Suprapubic skin (tissue), 4 donors: Measurements from ENCODE around the gene MCM5.

Source experiments
- CTCF ChIP-seq, 2 donors: fragments of 200-600 bp in 1 of 2; fragments of 450-650 bp in 1 of 2; sonication (generic) in 1 of 2; IDR thresholded peaks; one replicate each; pipeline ENCODE4 v1.5.1; 2016 to 2019; ENCODE audit warnings: antibody characterized with exemption in 2 of 2, mild to moderate bottlenecking in 1 of 2, moderate library complexity in 1 of 2
- EP300 ChIP-seq: sonication (generic); formaldehyde crosslinking; IDR thresholded peaks from one replicate; pipeline ENCODE4 v1.6.1; 2017; ENCODE audit warnings: antibody characterized with exemption
- POLR2A ChIP-seq, 2 donors: fragments of 450-650 bp; IDR thresholded peaks; one replicate each; pipeline ENCODE4 v1.6.1; 2017; ENCODE audit warnings: antibody characterized with exemption in 2 of 2, mild to moderate bottlenecking in 2 of 2, moderate library complexity in 2 of 2
- POLR2AphosphoS5 ChIP-seq, 3 donors: sonication (generic); formaldehyde crosslinking; IDR thresholded peaks; one replicate each; pipeline ENCODE4 v1.6.1; 2017; ENCODE audit warnings: antibody characterized with exemption in 3 of 3

DNA sequence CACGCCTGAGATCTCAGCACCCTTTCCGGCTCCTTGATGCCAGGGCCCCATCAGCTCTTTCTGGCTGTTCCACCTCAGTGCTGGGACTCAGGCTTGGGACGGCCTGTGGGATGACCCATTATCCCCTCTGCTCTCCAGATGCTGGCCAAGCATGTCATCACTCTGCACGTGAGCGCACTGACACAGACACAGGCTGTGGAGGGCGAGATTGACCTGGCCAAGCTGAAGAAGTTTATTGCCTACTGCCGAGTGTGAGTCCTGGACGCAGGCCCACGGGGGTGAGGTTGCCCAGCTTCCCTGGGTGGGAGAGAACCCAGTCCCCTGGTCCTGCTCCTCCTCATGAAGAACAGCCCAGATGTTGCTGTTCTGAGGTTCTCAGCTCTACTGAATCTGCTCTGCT, 17.7 kb downstream of the MCM5 start:
- TF ChIP-seq CTCF (IDR thresholded peaks at IDR 0.05) (no peak), EP300 (no peak), POLR2A (IDR thresholded peaks at IDR 0.05) (no peak), POLR2AphosphoS5 (IDR thresholded peaks at IDR 0.05) (no peak)
